Measurements from ENCODE around the gene CCNE1.

Gene CCNE1

GRCh38 chr19:29840066-29840950, 28.5 kb downstream of the CCNE1 start:
- Histone ChIP-seq H3K4me3 (no peak overlapping the region), H3K27ac (no peak overlapping the region)

- no peak overlapping the region for H3K4me3 ChIP-seq
- no peak overlapping the region for H3K27ac ChIP-seq
Measured at GRCh38 chr19:29841209-29841558, 29.4 kb downstream of the CCNE1 start.

- no peak overlapping the region for H3K4me3 ChIP-seq
- no peak overlapping the region for H3K27ac ChIP-seq
Measured at GRCh38 chr19:29841559-29842367, 30.0 kb downstream of the CCNE1 start.

GRCh38 chr19:29842471-29843179, 30.8 kb downstream of the CCNE1 start:
- Histone ChIP-seq H3K4me3 (peak overlapping the region in 2 of 7 experiments; percentile 52 to 83), H3K27ac (peak overlapping the region in 4 of 21 experiments; percentile 12 to 52 (median 28))

- peak overlapping the region in 5 of 21 experiments; percentile 12 to 64 (median 41) for H3K27ac ChIP-seq
- peak overlapping the region in 6 of 7 experiments; percentile 7 to 84 (median 60) for H3K4me3 ChIP-seq
Measured at GRCh38 chr19:29843180-29844051, 31.6 kb downstream of the CCNE1 start.

- Histone ChIP-seq H3K27ac (peak overlapping the region in 20 of 21 experiments; percentile 18 to 86 (median 74)), H3K4me3 (peak overlapping the region; percentile 52 to 86 (median 77))
Measured at GRCh38 chr19:29844891-29845573, 33.2 kb downstream of the CCNE1 start.

GRCh38 chr19:29845574-29846176, 33.9 kb downstream of the CCNE1 start:
- Histone ChIP-seq H3K27ac (peak overlapping the region in 19 of 21 experiments; percentile 18 to 86 (median 74)), H3K4me3 (peak overlapping the region; percentile 52 to 86 (median 77))

GRCh38 chr19:29849208-29849607, 37.4 kb downstream of the CCNE1 start:
- Histone ChIP-seq H3K4me3 (no peak overlapping the region), H3K27ac (no peak overlapping the region)

- no peak overlapping the region for H3K27ac ChIP-seq
- H3K4me3 ChIP-seq: no peak overlapping the region
Measured at GRCh38 chr19:29850482-29850881, 38.7 kb downstream of the CCNE1 start.

- Histone ChIP-seq H3K4me3 (no peak overlapping the region), H3K27ac (no peak overlapping the region)
Measured at GRCh38 chr19:29851769-29852521, 40.2 kb downstream of the CCNE1 start.

GRCh38 chr19:29854033-29854432, 42.2 kb downstream of the CCNE1 start:
- H3K27ac ChIP-seq: no peak overlapping the region
- H3K4me3 ChIP-seq: no peak overlapping the region

- Histone ChIP-seq H3K4me3 (no peak overlapping the region), H3K27ac (no peak overlapping the region)
Measured at GRCh38 chr19:29855087-29855486, 43.3 kb downstream of the CCNE1 start.

GRCh38 chr19:29855741-29856500, 44.1 kb downstream of the CCNE1 start:
- Histone ChIP-seq H3K27ac (peak overlapping the region in 1 of 21 experiments; percentile 4), H3K4me3 (no peak overlapping the region)

GRCh38 chr19:29858000-29858596, 46.3 kb downstream of the CCNE1 start:
- Histone ChIP-seq H3K4me3 (no peak overlapping the region), H3K27ac (no peak overlapping the region)

GRCh38 chr19:29858621-29859020, 46.8 kb downstream of the CCNE1 start:
- no peak overlapping the region for H3K4me3 ChIP-seq
- no peak overlapping the region for H3K27ac ChIP-seq

GRCh38 chr19:29860492-29860891, 48.7 kb downstream of the CCNE1 start:
- no peak overlapping the region for H3K27ac ChIP-seq
- no peak overlapping the region for H3K4me3 ChIP-seq

All from skin epidermis (tissue), 12 donors.